ENCODE measurements around the gene ZNF487. TPM values are rescaled to one million over a fixed set of nuclear protein-coding genes. Genes with fewer than 3 reads are reported as not detected.
A peak's percentile ranks its signal among the peaks of the same experiment; 100 is the strongest.

Gene ZNF487
- total RNA-seq, 2 experiments from 2014 or later: 2.3 to 2.7 TPM

DNA sequence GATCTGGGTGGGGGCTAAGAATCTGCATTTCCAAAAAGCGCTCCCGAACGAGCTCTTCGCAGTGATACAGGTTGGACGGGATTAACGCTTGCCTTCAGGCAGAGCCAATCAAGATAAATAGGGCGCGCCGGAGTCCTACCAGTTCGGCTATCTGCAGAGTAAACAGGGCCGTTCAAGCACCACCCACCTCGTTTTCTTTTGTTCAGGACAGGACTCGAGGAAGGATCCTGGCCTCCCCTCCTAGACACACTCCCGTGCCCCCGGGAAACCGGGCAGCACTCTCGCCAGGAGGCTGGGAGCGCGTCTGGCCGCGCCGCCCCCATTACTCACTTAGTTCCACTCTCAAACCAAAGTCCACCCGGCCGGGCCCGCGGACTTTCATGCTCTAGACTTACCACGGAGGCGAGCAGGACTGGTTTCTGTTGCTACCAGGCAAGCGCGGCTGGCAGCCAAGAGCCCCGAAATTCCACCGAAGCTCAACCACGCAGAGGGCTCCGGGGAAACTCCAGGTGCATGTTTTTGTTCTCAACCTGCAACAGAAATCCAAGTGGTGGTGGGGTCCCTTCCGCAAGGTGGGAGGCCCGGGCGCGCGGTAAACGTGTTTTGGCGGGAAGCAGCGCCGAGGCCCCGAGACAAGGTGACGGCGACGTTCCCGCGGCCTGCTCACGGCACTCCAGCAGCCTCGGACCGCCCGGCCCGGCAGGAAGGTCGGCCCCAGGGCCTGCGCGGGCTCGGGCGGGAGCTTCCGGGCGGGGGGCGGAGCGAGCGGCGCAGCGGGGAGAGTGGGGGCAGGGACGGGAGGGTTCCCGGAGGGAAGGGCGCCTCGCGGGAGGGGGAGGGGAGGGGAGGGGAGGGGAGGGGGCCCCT, 40.6 kb upstream of the ZNF487 start:
- H3K4me1 Mint-ChIP-seq (ENCODE audit: low read depth): peaks cover 75% of the 10 kb centered on the region
- peaks cover 73% of the 10 kb centered on the region for H3K36me3 Mint-ChIP-seq (ENCODE audit: low read depth)
- peak overlapping the region; percentile 89 for H3K4me3 Mint-ChIP-seq
- intact Hi-C loops (cut with micrococcal nuclease): loop anchor here (5.0 kb wide), 2 partner anchors 176 to 251 kb away; partner anchors contain the start of genes ZNF239 and ZNF32
- H3K27ac Mint-ChIP-seq: peak overlapping the region; percentile 99
- CTCF ChIA-PET: interaction anchor here (0.9 kb wide), 1 partner anchor 11 kb away, joined by 3 read pairs; no protein-coding TSS in a partner anchor
- peak; percentile 87 for DNase-seq
- no peaks in the 10 kb centered on the region for H3K27me3 Mint-ChIP-seq (ENCODE audit: low read depth)
- no peaks in the 10 kb centered on the region for H3K9me3 Mint-ChIP-seq

DNA sequence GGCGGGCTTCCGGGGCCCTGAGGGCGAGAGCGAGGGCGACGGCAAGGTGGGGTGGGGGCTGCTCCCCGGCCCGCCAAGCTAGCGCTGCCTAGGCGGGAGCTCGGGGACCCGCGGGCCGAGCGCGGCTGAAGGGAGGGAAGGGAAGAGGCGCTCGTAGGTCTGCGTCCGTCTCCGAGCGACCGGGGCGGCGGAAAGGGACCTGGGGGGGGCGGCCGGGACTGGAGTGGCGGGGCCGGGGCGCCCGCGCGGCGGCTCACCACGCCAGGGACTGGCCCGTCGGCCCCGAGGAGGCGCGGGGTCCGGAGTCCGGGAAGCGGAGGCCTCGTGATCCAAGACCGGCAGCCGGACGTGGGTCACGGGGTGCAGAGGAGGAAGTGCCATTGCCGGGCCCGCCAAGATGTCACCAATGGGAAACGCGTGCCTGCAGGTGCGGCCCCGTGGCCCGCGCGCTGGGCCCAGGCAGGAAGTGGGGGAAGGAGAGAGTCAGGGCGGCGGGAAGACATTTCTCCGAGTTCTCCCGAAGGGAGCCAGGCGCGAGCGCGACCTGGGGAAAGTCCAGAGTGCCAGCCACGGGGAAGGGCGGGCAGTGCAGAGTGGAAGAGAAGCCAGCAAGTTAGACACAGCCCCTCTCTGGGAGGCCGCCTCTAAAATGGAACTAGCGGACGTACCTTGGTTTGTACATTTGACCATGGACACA, 39.8 kb upstream of the ZNF487 start:
- Mint-ChIP-seq H3K4me1 (ENCODE audit: low read depth) (peaks cover 75% of the 10 kb centered on the region), H3K27me3 (ENCODE audit: low read depth) (no peaks in the 10 kb centered on the region), H3K9me3 (no peaks in the 10 kb centered on the region)

DNA sequence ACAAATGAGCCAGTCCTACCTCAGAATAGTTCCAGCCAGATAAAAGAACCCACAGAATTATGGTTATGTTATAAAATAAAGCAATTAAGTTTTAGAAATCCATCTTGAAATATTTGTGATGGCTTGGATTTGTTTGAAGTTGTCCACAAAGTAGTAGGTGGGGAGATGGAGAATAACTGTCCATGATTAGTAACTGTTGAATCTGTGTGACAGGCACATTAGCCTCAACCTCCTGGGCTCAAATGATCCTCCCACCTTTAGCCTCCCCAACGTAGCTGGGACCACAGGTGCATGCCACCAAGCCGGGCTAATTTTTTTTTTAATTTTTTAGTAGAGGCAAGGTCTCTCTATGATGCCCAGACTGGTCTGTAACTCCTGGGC, 38.0 kb upstream of the ZNF487 start:
- CTCF ChIA-PET: interaction anchor here (1.1 kb wide), 1 partner anchor 91 kb away, joined by 3 read pairs; no protein-coding TSS in a partner anchor
- Mint-ChIP-seq H3K9me3 (no peaks in the 10 kb centered on the region), H3K4me3 (peak overlapping the region; percentile 89), H3K4me1 (ENCODE audit: low read depth) (peaks cover 77% of the 10 kb centered on the region), H3K27me3 (ENCODE audit: low read depth) (no peaks in the 10 kb centered on the region), H3K27ac (peak overlapping the region; percentile 99), H3K36me3 (ENCODE audit: low read depth) (peaks cover 66% of the 10 kb centered on the region)
- intact Hi-C loops (cut with micrococcal nuclease): loop anchor here (1.0 to 5.0 kb wide), 4 partner anchors 37 to 260 kb away; partner anchors contain the start of genes CSGALNACT2, ZNF239 and ZNF32
- no peak for DNase-seq

More for the DNA sequence above, 39.8 kb upstream of the ZNF487 start:
- intact Hi-C loops (cut with micrococcal nuclease): loop anchor here (1.0 to 5.0 kb wide), 5 partner anchors 10 to 250 kb away; partner anchors contain the start of genes ZNF239 and ZNF32
- peak; percentile 93 for DNase-seq
- Mint-ChIP-seq H3K36me3 (ENCODE audit: low read depth) (peaks cover 69% of the 10 kb centered on the region), H3K27ac (peak overlapping the region; percentile 99), H3K4me3 (peak overlapping the region; percentile 89)
- CTCF ChIA-PET: interaction anchor here (0.6 to 0.9 kb wide), 3 partner anchors 11 to 39 kb away, joined by 3 read pairs; no protein-coding TSS in a partner anchor

DNA sequence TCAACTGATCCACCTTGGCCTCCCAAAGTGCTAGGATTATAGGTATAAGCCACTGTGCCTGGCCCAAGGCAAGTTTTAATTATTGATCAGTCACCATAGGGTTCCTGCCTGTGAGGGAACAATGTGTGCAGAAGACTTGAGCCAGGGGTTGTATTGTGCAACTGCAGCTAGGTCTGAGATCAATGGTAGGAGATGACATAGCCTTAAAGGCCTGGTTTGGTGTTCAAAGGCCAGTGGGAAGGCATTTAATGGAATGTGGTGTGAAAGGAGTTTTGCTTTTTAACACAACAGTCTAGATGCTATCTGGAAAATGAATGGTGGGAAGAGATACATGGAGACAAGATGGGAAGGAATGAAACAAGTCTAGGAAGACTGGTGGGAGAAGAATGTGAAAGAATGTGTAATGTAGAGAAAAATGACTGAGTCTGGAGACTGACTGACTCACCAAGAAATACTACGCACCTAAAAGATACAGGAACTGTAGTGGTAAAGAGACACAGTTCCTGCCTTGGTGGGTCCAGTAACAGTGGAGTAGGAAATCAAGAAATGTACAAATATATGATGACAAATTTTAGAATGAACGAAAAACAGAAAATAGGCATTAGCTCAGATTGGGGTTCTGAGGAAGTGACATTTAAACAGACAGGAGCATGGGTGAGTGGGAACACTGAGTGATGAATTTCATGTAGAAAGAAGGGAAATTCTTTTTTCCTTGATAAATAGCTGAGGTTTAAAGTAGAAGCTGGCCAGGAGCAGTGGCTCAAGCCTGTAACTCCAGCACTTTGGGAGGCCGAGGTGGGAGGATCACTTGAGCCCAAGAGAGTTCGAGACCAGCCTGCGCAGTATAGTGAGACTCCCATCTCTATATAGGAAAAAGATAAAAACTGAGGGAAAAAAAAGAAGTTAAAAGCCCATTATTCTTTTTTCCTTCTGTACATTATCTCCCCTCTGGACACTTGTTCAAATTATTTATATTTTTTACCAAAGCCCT, 37.3 kb upstream of the ZNF487 start:
- H3K4me1 Mint-ChIP-seq (ENCODE audit: low read depth): peaks cover 81% of the 10 kb centered on the region
- intact Hi-C loops (cut with micrococcal nuclease): loop anchor here (1.0 to 10.0 kb wide), 5 partner anchors 37 to 415 kb away; partner anchors contain the start of genes CSGALNACT2, ZNF239 and ZNF32
- peaks cover 70% of the 10 kb centered on the region for H3K36me3 Mint-ChIP-seq (ENCODE audit: low read depth)
- peak; percentile 42 for DNase-seq
- CTCF ChIA-PET: interaction anchor here (1.1 kb wide), 1 partner anchor 53 kb away, joined by 3 read pairs; no protein-coding TSS in a partner anchor
- peak overlapping the region; percentile 89 for H3K4me3 Mint-ChIP-seq
- no peaks in the 10 kb centered on the region for H3K9me3 Mint-ChIP-seq
- H3K27ac Mint-ChIP-seq: peak overlapping the region; percentile 99
- H3K27me3 Mint-ChIP-seq (ENCODE audit: low read depth): no peaks in the 10 kb centered on the region

DNA sequence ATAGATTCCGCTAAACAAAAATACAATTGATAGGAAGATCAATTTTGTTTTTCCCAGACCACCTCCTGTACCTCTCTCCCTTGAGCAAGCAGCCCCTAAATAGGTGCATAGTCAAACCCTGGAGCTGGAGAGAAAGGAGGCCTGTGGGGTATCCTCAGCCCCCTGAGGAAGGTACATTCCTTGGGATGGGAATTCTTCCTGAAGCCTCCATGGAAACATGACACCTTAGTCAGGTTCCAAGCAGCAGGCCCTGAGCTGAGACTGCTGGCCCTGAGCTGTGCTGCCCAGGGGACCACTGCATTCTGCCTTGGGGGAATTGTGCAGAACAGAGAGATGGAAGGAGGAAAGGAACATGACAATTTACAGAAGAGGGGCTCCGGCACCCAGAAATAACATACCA, 35.3 kb upstream of the ZNF487 start:
- intact Hi-C loops (cut with micrococcal nuclease): loop anchor here (10.0 kb wide), 1 partner anchor 413 kb away; no protein-coding TSS in a partner anchor
- Mint-ChIP-seq H3K27ac (peak overlapping the region; percentile 99), H3K4me3 (peak overlapping the region; percentile 11), H3K9me3 (no peaks in the 10 kb centered on the region), H3K4me1 (ENCODE audit: low read depth) (peaks cover 68% of the 10 kb centered on the region), H3K36me3 (ENCODE audit: low read depth) (peaks cover 69% of the 10 kb centered on the region), H3K27me3 (ENCODE audit: low read depth) (no peaks in the 10 kb centered on the region)
- DNase-seq: no peak
- CTCF ChIA-PET: no interaction called here

DNA sequence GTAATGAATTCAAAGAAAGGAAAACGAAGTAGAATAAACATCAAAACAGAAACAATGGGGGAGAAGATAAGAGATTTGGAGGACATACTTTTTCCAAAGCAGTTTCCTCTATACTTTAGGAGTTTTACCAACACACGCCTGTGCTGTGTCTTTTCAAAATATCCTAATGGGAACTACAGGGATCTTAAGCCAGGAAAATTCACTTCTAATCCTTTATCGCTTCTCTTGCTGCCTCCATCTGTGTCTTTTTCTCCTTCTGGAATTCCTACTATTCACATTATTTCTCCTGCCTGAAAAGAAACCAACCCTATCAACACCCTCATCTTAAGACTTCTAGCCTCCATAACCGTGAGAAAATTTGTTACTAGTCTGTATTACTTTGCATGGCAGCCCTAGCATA, 34.7 kb upstream of the ZNF487 start:
- H3K4me1 Mint-ChIP-seq (ENCODE audit: low read depth): peaks cover 67% of the 10 kb centered on the region
- H3K36me3 Mint-ChIP-seq (ENCODE audit: low read depth): peaks cover 69% of the 10 kb centered on the region
- H3K27ac Mint-ChIP-seq: peak overlapping the region; percentile 99
- no peaks in the 10 kb centered on the region for H3K27me3 Mint-ChIP-seq (ENCODE audit: low read depth)
- H3K9me3 Mint-ChIP-seq: no peaks in the 10 kb centered on the region
- peak overlapping the region; percentile 11 for H3K4me3 Mint-ChIP-seq
- CTCF ChIA-PET: no interaction called here
- intact Hi-C loops (cut with micrococcal nuclease): loop anchor here (10.0 kb wide), 1 partner anchor 413 kb away; no protein-coding TSS in a partner anchor
- no peak for DNase-seq

DNA sequence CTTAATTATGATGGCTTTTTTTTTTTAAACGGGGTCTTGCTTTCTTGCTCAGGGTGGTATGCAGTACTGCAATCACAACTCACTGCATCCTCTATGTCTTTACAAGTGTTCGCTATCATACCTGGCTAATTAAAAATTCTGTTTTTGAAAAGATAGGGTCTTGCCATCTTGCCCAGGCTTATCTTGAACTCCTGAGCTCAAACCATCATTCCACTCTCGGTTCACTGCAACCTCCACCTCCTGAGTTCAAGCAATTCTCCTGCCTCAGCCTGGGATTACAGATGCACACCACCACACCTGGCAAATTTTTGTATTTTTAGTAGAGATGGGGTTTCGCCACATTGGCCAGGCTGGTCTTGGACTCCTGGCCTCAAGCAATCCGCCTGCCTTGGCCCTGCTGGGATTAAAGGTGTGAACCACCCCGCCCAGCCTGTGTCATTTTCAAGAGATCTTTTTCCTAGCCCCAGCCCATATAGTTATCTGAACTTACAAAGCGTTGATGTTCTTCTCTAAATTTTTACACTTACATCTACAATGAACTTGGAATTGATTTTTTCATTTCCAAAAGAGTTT, 33.9 kb upstream of the ZNF487 start:
- DNase-seq: no peak
- peak overlapping the region; percentile 96 for H3K27ac Mint-ChIP-seq
- peaks cover 63% of the 10 kb centered on the region for H3K4me1 Mint-ChIP-seq (ENCODE audit: low read depth)
- intact Hi-C loops (cut with micrococcal nuclease): loop anchor here (10.0 kb wide), 1 partner anchor 412 kb away; no protein-coding TSS in a partner anchor
- peak overlapping the region; percentile 81 for H3K4me3 Mint-ChIP-seq
- H3K27me3 Mint-ChIP-seq (ENCODE audit: low read depth): no peaks in the 10 kb centered on the region
- H3K36me3 Mint-ChIP-seq (ENCODE audit: low read depth): peaks cover 70% of the 10 kb centered on the region
- H3K9me3 Mint-ChIP-seq: no peaks in the 10 kb centered on the region
- CTCF ChIA-PET: no interaction called here

DNA sequence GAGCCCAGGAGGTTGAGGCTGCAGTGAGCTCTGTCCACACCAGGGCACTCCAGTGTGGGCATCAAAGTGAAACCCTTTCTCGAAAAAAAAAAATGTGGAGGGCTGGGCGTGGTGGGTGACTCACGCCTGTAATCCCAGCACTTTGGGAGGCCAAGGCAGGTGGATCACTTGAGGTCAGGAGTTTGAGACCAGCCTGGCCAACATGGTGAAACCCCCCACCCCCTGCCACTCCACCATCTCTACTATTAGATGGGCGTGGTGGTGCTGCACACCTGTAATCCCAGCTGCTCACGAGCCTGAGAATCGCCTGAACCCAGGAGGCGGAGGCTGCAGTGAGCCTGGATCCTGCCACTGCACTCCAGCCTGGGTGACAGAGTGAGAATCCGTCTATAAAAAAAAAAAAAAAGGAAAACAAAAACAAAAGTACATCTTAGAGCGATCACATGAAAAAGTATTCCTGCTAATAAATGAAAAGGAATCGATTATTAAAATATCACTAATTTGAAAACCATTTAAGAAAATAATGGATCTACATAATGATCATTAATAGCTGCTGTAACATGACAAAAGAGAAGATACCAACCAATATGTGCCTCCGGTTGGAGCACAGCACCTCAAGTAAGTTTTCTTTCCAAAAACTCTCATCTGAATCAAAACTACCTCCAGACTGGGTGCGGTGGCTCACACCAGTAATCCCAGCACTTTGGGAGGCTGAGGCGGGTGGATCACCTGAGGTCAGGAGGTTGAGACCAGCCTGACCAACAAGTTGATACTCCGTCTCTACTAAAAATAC, 32.8 kb upstream of the ZNF487 start:
- Mint-ChIP-seq H3K4me1 (ENCODE audit: low read depth) (peaks cover 56% of the 10 kb centered on the region), H3K4me3 (peak overlapping the region; percentile 81), H3K27me3 (ENCODE audit: low read depth) (no peaks in the 10 kb centered on the region), H3K36me3 (ENCODE audit: low read depth) (peaks cover 67% of the 10 kb centered on the region), H3K9me3 (no peaks in the 10 kb centered on the region), H3K27ac (peak overlapping the region; percentile 96)
- CTCF ChIA-PET: no interaction called here
- intact Hi-C loops (cut with micrococcal nuclease): loop anchor here (10.0 kb wide), 1 partner anchor 411 kb away; no protein-coding TSS in a partner anchor
- no peak for DNase-seq

DNA sequence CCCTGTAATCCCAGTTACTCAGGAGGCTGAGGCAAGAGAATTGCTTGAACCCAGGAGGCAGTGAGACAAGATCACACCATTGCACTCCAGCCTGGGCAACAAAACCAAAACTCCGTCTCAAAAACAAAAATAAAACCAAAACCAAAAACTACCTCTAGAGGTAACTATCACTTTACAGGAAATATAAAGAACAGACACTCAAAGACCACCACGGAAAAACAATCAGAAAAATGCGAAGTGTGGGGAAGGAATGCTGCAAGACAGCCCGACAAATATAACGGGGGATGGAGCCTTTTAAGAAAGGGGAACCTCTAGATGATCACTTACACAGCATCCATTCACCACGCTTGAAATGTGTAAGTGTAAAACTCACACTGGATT, 32.2 kb upstream of the ZNF487 start:
- Mint-ChIP-seq H3K4me3 (peak overlapping the region; percentile 81), H3K9me3 (no peaks in the 10 kb centered on the region), H3K4me1 (ENCODE audit: low read depth) (peaks cover 51% of the 10 kb centered on the region), H3K27ac (peak overlapping the region; percentile 96), H3K36me3 (ENCODE audit: low read depth) (peaks cover 66% of the 10 kb centered on the region), H3K27me3 (ENCODE audit: low read depth) (no peaks in the 10 kb centered on the region)
- CTCF ChIA-PET: no interaction called here
- no peak for DNase-seq
- intact Hi-C loops (cut with micrococcal nuclease): loop anchor here (5.0 to 10.0 kb wide), 2 partner anchors 410 to 767 kb away; partner anchors contain the start of gene ZNF33B

DNA sequence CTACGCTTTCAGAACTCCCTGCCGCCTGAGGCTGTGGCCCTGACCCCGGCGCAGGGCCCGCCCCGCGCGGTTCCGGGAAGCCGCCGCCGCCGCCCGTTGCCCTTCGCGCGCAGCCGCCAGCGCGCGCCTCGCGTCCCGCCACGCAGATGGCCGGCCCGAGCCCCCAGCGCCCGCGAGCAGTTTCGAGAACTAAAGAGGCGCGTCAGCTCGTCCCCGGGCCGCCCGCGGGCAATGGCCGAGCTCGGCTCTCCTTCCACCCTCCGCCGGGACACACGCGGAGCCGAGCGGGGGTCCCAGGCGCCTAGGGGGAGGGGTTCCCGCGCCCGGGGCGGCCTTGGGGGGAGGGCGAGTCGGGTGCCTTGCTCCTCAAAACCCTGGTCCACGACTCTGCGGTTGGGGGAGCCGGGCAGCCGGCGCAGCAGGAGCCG, 29.7 kb upstream of the ZNF487 start:
- H3K4me1 Mint-ChIP-seq (ENCODE audit: low read depth): peaks cover 38% of the 10 kb centered on the region
- peak overlapping the region; percentile 88 for H3K4me3 Mint-ChIP-seq
- no peaks in the 10 kb centered on the region for H3K27me3 Mint-ChIP-seq (ENCODE audit: low read depth)
- CTCF ChIA-PET: interaction anchor here (0.6 to 1.1 kb wide), 5 partner anchors 10 to 56 kb away, joined by 3 to 4 read pairs (median 3); no protein-coding TSS in a partner anchor
- peak; percentile 51 for DNase-seq
- H3K36me3 Mint-ChIP-seq (ENCODE audit: low read depth): peaks cover 56% of the 10 kb centered on the region
- H3K9me3 Mint-ChIP-seq: no peaks in the 10 kb centered on the region
- intact Hi-C loops (cut with micrococcal nuclease): loop anchor here (1.0 to 10.0 kb wide), 3 partner anchors 10 to 770 kb away; partner anchors contain the start of gene ZNF33B
- peak overlapping the region; percentile 96 for H3K27ac Mint-ChIP-seq
